ENCODE results near the gene SCCPDH.

- TF ChIP-seq POLR2A (IDR thresholded peaks at IDR 0.05), result no peak
- TF ChIP-seq CTCF (IDR thresholded peaks at IDR 0.05), result no peak
These were observed 81.0 kb downstream of the SCCPDH start for GRCh38 chr1:246805135-246805716.

Data from testis (tissue), 2 donors.